ENCODE results near the gene PCDHGB3. TPM values are rescaled to one million over a fixed set of nuclear protein-coding genes. Genes with fewer than 3 reads are reported as not detected.

PCDHGB3 gene
- total and polyA plus RNA-seq, 9 of the 15 experiments (the other 6 are each of a cell fraction or from before 2014, with no cell fraction given), result 0.05 to 0.19 (median 0.11) TPM; not detected in 2

GRCh38 chr5:141369994-141370848 lies at the start of gene PCDHGB3 (continued):
- peak; percentile 19; the same call in 1 of the 2 replicates for TF ChIP-seq REST (IDR thresholded peaks at IDR 0.05; ENCODE audit: borderline replicate concordance)
- no peak for TF ChIP-seq REST (CRISPR knock-in tag; IDR thresholded peaks at IDR 0.05; ENCODE audit: low read depth)
- no peak for TF ChIP-seq TFAM (CRISPR knock-in tag; conservative IDR thresholded peaks at IDR 0.05)

Measured in K562 (cell line).